ENCODE data around the gene WASHC2C.
A peak's percentile ranks its signal among the peaks of the same experiment; 100 is the strongest.
"Not testable (repeated sequence)": the region's sequence is repeated elsewhere in the genome, so short reads cannot be mapped to it uniquely, and the experiment has no call there.

WASHC2C gene

GRCh38 chr10:45771757-45772461 is 44.8 kb downstream of the WASHC2C start:
- not testable (repeated sequence) for DNase-seq

GRCh38 chr10:45786217-45786616 is 59.2 kb downstream of the WASHC2C start:
- DNase-seq, result not testable (repeated sequence)

GRCh38 chr10:45787212-45787741 is 60.2 kb downstream of the WASHC2C start:
- not testable (repeated sequence) for DNase-seq

GRCh38 chr10:45789991-45790390 is 62.9 kb downstream of the WASHC2C start:
- not testable (repeated sequence) for DNase-seq

GRCh38 chr10:45790694-45791426 is 63.8 kb downstream of the WASHC2C start:
- DNase-seq, result not testable (repeated sequence)

- DNase-seq, result not testable (repeated sequence)
Measured at GRCh38 chr10:45794761-45795160, 67.7 kb downstream of the WASHC2C start.

GRCh38 chr10:45803060-45804010 is 76.3 kb downstream of the WASHC2C start:
- peak in 1 of 3 experiments; percentile 19 for DNase-seq

GRCh38 chr10:45804996-45805395 is 77.9 kb downstream of the WASHC2C start:
- DNase-seq, result not testable (repeated sequence)

GRCh38 chr10:45809837-45810236 is 82.8 kb downstream of the WASHC2C start:
- peak in 1 of 3 experiments; percentile 6 for DNase-seq

GRCh38 chr10:45811075-45811474 is 84.0 kb downstream of the WASHC2C start:
- DNase-seq, result no peak

- DNase-seq, result not testable (repeated sequence)
Measured at GRCh38 chr10:45812959-45813358, 85.9 kb downstream of the WASHC2C start.

- DNase-seq, result not testable (repeated sequence)
Measured at GRCh38 chr10:45814146-45814545, 87.1 kb downstream of the WASHC2C start.

- DNase-seq, result no peak
Measured at GRCh38 chr10:45817130-45817859, 90.2 kb downstream of the WASHC2C start.

- DNase-seq, result no peak
Measured at GRCh38 chr10:45817912-45818311, 90.8 kb downstream of the WASHC2C start.

GRCh38 chr10:45819552-45819951 is 92.5 kb downstream of the WASHC2C start:
- DNase-seq, result no peak

GRCh38 chr10:45820107-45820830 is 93.2 kb downstream of the WASHC2C start:
- DNase-seq, result not testable (repeated sequence)

- DNase-seq, result not testable (repeated sequence)
Measured at GRCh38 chr10:45822918-45823317, 95.9 kb downstream of the WASHC2C start.
